ENCODE measurements around the gene ZNF654. TPM values are rescaled to one million over a fixed set of nuclear protein-coding genes. Genes with fewer than 3 reads are reported as not detected.
"Not testable (repeated sequence)": the region's sequence is repeated elsewhere in the genome, so short reads cannot be mapped to it uniquely, and the experiment has no call there.

The ZNF654 gene
- total and polyA plus RNA-seq, 3 experiments from 2014 or later, result 11.6 to 16.4 (median 16.0) TPM

GRCh38 chr3:88093266-88093665, 34.2 kb downstream of the ZNF654 start:
- no peaks in the 10 kb centered on the region for H3K4me1 ChIP-seq (ENCODE audit: insufficient read depth, low read length)
- ChIA-PET CTCF (no interaction called here), POLR2A (no interaction called here)
- no peak overlapping the region for H3K4me3 ChIP-seq (ENCODE audit: low read length)
- H3K27ac ChIP-seq (ENCODE audit: low read depth, low read length), result no peak overlapping the region
- Mint-ChIP-seq H3K4me1 (peaks cover 31 to 46% (median 34%) of the 10 kb centered on the region in 3 donors), H3K9me3 (peaks cover 0 to 2% (median 0%) of the 10 kb centered on the region in 5 donors), H3K4me3 (no peak overlapping the region), H3K27me3 (no peaks in the 10 kb centered on the region), H3K36me3 (peaks cover 37 to 51% (median 37%) of the 10 kb centered on the region in 3 donors), H3K27ac (no peak overlapping the region)
- peaks cover 3% of the 10 kb centered on the region for H3K36me3 ChIP-seq (ENCODE audit: insufficient read depth, low read length)
- H3K27me3 ChIP-seq (ENCODE audit: insufficient read depth, low read length, poor library complexity, severe bottlenecking), result no peaks in the 10 kb centered on the region
- no peak for DNase-seq
- H3K9me3 ChIP-seq (ENCODE audit: low read length), result no peaks in the 10 kb centered on the region

- DNase-seq, result no peak
- Mint-ChIP-seq H3K36me3 (peaks cover 17 to 27% (median 25%) of the 10 kb centered on the region in 3 donors), H3K27ac (peak overlapping the region in 1 of 8 donors; percentile 47), H3K4me3 (no peak overlapping the region), H3K9me3 (peaks cover 0 to 2% (median 0%) of the 10 kb centered on the region in 5 donors), H3K4me1 (peaks cover 20 to 22% (median 20%) of the 10 kb centered on the region in 3 donors), H3K27me3 (no peaks in the 10 kb centered on the region)
- ChIA-PET CTCF (interaction anchor here (1.0 kb wide), 1 partner anchor 12 kb away, joined by 4 read pairs; no protein-coding TSS in a partner anchor), POLR2A (no interaction called here)
- no peaks in the 10 kb centered on the region for H3K27me3 ChIP-seq (ENCODE audit: insufficient read depth, low read length, poor library complexity, severe bottlenecking)
- peaks cover 3% of the 10 kb centered on the region for H3K36me3 ChIP-seq (ENCODE audit: insufficient read depth, low read length)
- H3K9me3 ChIP-seq (ENCODE audit: low read length), result no peaks in the 10 kb centered on the region
- H3K4me3 ChIP-seq (ENCODE audit: low read length), result no peak overlapping the region
- H3K27ac ChIP-seq (ENCODE audit: low read depth, low read length), result no peak overlapping the region
- no peaks in the 10 kb centered on the region for H3K4me1 ChIP-seq (ENCODE audit: insufficient read depth, low read length)
Measured at GRCh38 chr3:88101142-88101541, 42.1 kb downstream of the ZNF654 start.

GRCh38 chr3:88105325-88105724, 46.3 kb downstream of the ZNF654 start:
- Histone ChIP-seq H3K4me1 (ENCODE audit: insufficient read depth, low read length) (no peaks in the 10 kb centered on the region), H3K4me3 (ENCODE audit: low read length) (no peak overlapping the region), H3K36me3 (ENCODE audit: insufficient read depth, low read length) (no peaks in the 10 kb centered on the region), H3K27me3 (ENCODE audit: insufficient read depth, low read length, poor library complexity, severe bottlenecking) (no peaks in the 10 kb centered on the region), H3K9me3 (ENCODE audit: low read length) (no peaks in the 10 kb centered on the region), H3K27ac (ENCODE audit: low read depth, low read length) (no peak overlapping the region)
- peak overlapping the region in 5 of 8 donors; percentile 1 to 89 (median 6) for H3K27ac Mint-ChIP-seq
- no peaks in the 10 kb centered on the region for H3K9me3 Mint-ChIP-seq
- no peak for DNase-seq
- H3K4me3 Mint-ChIP-seq, result no peak overlapping the region
- H3K4me1 Mint-ChIP-seq, result peaks cover 25 to 49% (median 38%) of the 10 kb centered on the region in 3 donors
- ChIA-PET POLR2A (no interaction called here), CTCF (no interaction called here)
- no peaks in the 10 kb centered on the region for H3K27me3 Mint-ChIP-seq
- peaks cover 7 to 11% (median 8%) of the 10 kb centered on the region in 3 donors for H3K36me3 Mint-ChIP-seq

GRCh38 chr3:88112289-88112688, 53.2 kb downstream of the ZNF654 start:
- Mint-ChIP-seq H3K27me3 (no peaks in the 10 kb centered on the region), H3K4me3 (no peak overlapping the region), H3K36me3 (peaks cover 0 to 29% (median 9%) of the 10 kb centered on the region in 3 donors), H3K27ac (no peak overlapping the region), H3K4me1 (peaks cover 18 to 33% (median 25%) of the 10 kb centered on the region in 3 donors), H3K9me3 (no peaks in the 10 kb centered on the region)
- no peaks in the 10 kb centered on the region for H3K4me1 ChIP-seq (ENCODE audit: insufficient read depth, low read length)
- CTCF ChIA-PET, result interaction anchor here (1.3 to 2.0 kb wide), 5 partner anchors 48 to 762 kb away, joined by 4 to 11 read pairs (median 9); partner anchors contain the start of genes CGGBP1 and ZNF654
- no peaks in the 10 kb centered on the region for H3K36me3 ChIP-seq (ENCODE audit: insufficient read depth, low read length)
- no peak for DNase-seq
- H3K9me3 ChIP-seq (ENCODE audit: low read length), result no peaks in the 10 kb centered on the region
- H3K27ac ChIP-seq (ENCODE audit: low read depth, low read length), result no peak overlapping the region
- H3K27me3 ChIP-seq (ENCODE audit: insufficient read depth, low read length, poor library complexity, severe bottlenecking), result no peaks in the 10 kb centered on the region
- no peak overlapping the region for H3K4me3 ChIP-seq (ENCODE audit: low read length)
- POLR2A ChIA-PET, result no interaction called here

GRCh38 chr3:88113311-88114162, 54.5 kb downstream of the ZNF654 start:
- H3K4me3 ChIP-seq (ENCODE audit: low read length), result no peak overlapping the region
- H3K4me1 Mint-ChIP-seq, result peaks cover 25 to 30% (median 26%) of the 10 kb centered on the region in 3 donors
- H3K27me3 Mint-ChIP-seq, result no peaks in the 10 kb centered on the region
- no peaks in the 10 kb centered on the region for H3K9me3 Mint-ChIP-seq
- POLR2A ChIA-PET, result interaction anchor here (0.8 kb wide), 1 partner anchor 36 kb away, joined by 3 read pairs; no protein-coding TSS in a partner anchor
- H3K36me3 ChIP-seq (ENCODE audit: insufficient read depth, low read length), result peaks cover 5% of the 10 kb centered on the region
- H3K4me1 ChIP-seq (ENCODE audit: insufficient read depth, low read length), result no peaks in the 10 kb centered on the region
- H3K27ac ChIP-seq (ENCODE audit: low read depth, low read length), result no peak overlapping the region
- no peaks in the 10 kb centered on the region for H3K27me3 ChIP-seq (ENCODE audit: insufficient read depth, low read length, poor library complexity, severe bottlenecking)
- no peak overlapping the region for H3K4me3 Mint-ChIP-seq
- no peaks in the 10 kb centered on the region for H3K9me3 ChIP-seq (ENCODE audit: low read length)
- peak overlapping the region in 6 of 8 donors; percentile 11 to 73 (median 55) for H3K27ac Mint-ChIP-seq
- H3K36me3 Mint-ChIP-seq, result peaks cover 6 to 40% (median 17%) of the 10 kb centered on the region in 3 donors
- CTCF ChIA-PET, result interaction anchor here (0.7 to 2.0 kb wide), 13 partner anchors 11 to 815 kb away, joined by 3 to 11 read pairs (median 5); partner anchors contain the start of genes C3orf38, CGGBP1 and ZNF654
- DNase-seq, result peak; percentile 8 to 65 (median 48)

- Histone ChIP-seq H3K4me1 (ENCODE audit: insufficient read depth, low read length) (no peaks in the 10 kb centered on the region), H3K27ac (ENCODE audit: low read depth, low read length) (no peak overlapping the region), H3K9me3 (ENCODE audit: low read length) (no peaks in the 10 kb centered on the region), H3K36me3 (ENCODE audit: insufficient read depth, low read length) (peaks cover 5% of the 10 kb centered on the region), H3K27me3 (ENCODE audit: insufficient read depth, low read length, poor library complexity, severe bottlenecking) (no peaks in the 10 kb centered on the region), H3K4me3 (ENCODE audit: low read length) (no peak overlapping the region)
- Mint-ChIP-seq H3K4me1 (peaks cover 21 to 22% (median 21%) of the 10 kb centered on the region in 3 donors), H3K4me3 (no peak overlapping the region), H3K27ac (no peak overlapping the region), H3K27me3 (no peaks in the 10 kb centered on the region), H3K9me3 (no peaks in the 10 kb centered on the region), H3K36me3 (peaks cover 6 to 41% (median 17%) of the 10 kb centered on the region in 3 donors)
- no peak for DNase-seq
- ChIA-PET CTCF (interaction anchor here (1.1 kb wide), 1 partner anchor 343 kb away, joined by 3 read pairs; no protein-coding TSS in a partner anchor), POLR2A (no interaction called here)
Measured at GRCh38 chr3:88114878-88115549, 56.0 kb downstream of the ZNF654 start.

GRCh38 chr3:88117683-88118082, 58.6 kb downstream of the ZNF654 start:
- Histone ChIP-seq H3K36me3 (ENCODE audit: insufficient read depth, low read length) (peaks cover 5% of the 10 kb centered on the region), H3K4me3 (ENCODE audit: low read length) (no peak overlapping the region), H3K27ac (ENCODE audit: low read depth, low read length) (no peak overlapping the region), H3K27me3 (ENCODE audit: insufficient read depth, low read length, poor library complexity, severe bottlenecking) (no peaks in the 10 kb centered on the region), H3K4me1 (ENCODE audit: insufficient read depth, low read length) (no peaks in the 10 kb centered on the region), H3K9me3 (ENCODE audit: low read length) (no peaks in the 10 kb centered on the region)
- Mint-ChIP-seq H3K27me3 (no peaks in the 10 kb centered on the region), H3K36me3 (peaks cover 6 to 50% (median 19%) of the 10 kb centered on the region in 3 donors), H3K4me3 (no peak overlapping the region), H3K27ac (peak overlapping the region in 1 of 8 donors; percentile 4), H3K4me1 (peaks cover 19 to 26% (median 21%) of the 10 kb centered on the region in 3 donors), H3K9me3 (no peaks in the 10 kb centered on the region)
- ChIA-PET POLR2A (no interaction called here), CTCF (no interaction called here)
- DNase-seq, result no peak

- H3K9me3 Mint-ChIP-seq; H3K27me3 ChIP-seq (ENCODE audit: insufficient read depth, low read length, poor library complexity, severe bottlenecking); CTCF ChIA-PET; POLR2A ChIA-PET; H3K27ac Mint-ChIP-seq; H3K36me3 ChIP-seq (ENCODE audit: insufficient read depth, low read length); H3K4me3 Mint-ChIP-seq; H3K27ac ChIP-seq (ENCODE audit: low read depth, low read length); H3K4me3 ChIP-seq (ENCODE audit: low read length); H3K4me1 ChIP-seq (ENCODE audit: insufficient read depth, low read length); H3K27me3 Mint-ChIP-seq; H3K9me3 ChIP-seq (ENCODE audit: low read length); DNase-seq: not testable (repeated sequence)
- H3K4me1 Mint-ChIP-seq, result peaks cover 16 to 23% (median 19%) of the 10 kb centered on the region in 3 donors
- peaks cover 6 to 50% (median 19%) of the 10 kb centered on the region in 3 donors for H3K36me3 Mint-ChIP-seq
Measured at GRCh38 chr3:88118603-88119002, 59.5 kb downstream of the ZNF654 start.
